HCT116 (cell line): ENCODE results near the gene FGF22. TPM values are rescaled to one million over a fixed set of nuclear protein-coding genes. Genes with fewer than 3 reads are reported as not detected.

Experiments
- ATAC-seq: fragments of 200-7000 bp; cut with Tn5 transposase; 2 replicates; pipeline ENCODE4 v1.9.1; 2020; ENCODE audit warnings: mild to moderate bottlenecking, moderate library complexity
- BruUV-seq: library from RNA; stranded (reverse); fragments of 400-500 nt; replicated peaks from 2 replicates; lab custom pipeline; 2021; lab: Mats Ljungman, UMichigan
- CTCF ChIA-PET: fragments of 300-600 bp; sonication (Branson Sonifier 250); formaldehyde crosslinking; loops from one replicate; lab custom pipeline; 2021; ENCODE audit warnings: antibody characterized with exemption; lab: Charles Lee
- POLR2A ChIA-PET: fragments of 300-600, 350-600 bp; sonication (Branson Sonifier 250); formaldehyde crosslinking; loops from one replicate; lab custom pipeline; 2021; ENCODE audit warnings: antibody characterized with exemption; lab: Charles Lee
- RAD21 ChIA-PET, 2 experiments: fragments of 300-600 bp; sonication (Branson Sonifier 250); formaldehyde crosslinking; loops; one replicate each; lab custom pipeline; 2023; ENCODE audit warnings: low total read pairs in 2 of 2; ENCODE audit not compliant: uncharacterized antibody in 2 of 2, unreplicated experiment in 2 of 2, low non-redundant PET in 1 of 2; lab: Charles Lee
- DNase-seq: peaks from one replicate; pipeline ENCODE4 v3.0.0-alpha.2; 2010; ENCODE audit warnings: low read depth, low spot score
- H2AFZ ChIP-seq: fragments of 200-600 bp; shearing (Covaris generic), sonication (generic); 2 replicates; pipeline ENCODE4 v1.6.1; 2017; ENCODE audit warnings: low read depth, mixed run types, mixed read lengths, antibody characterized with exemption, low read length; ENCODE audit not compliant: poor library complexity, severe bottlenecking
- H3K27ac ChIP-seq: 2 replicates; pipeline ENCODE4 v1.5.1; 2012; ENCODE audit warnings: low read depth, low read length
- H3K27me3 ChIP-seq: fragments of 200-600 bp; sonication (generic); 2 replicates; pipeline ENCODE4 v1.6.1; 2016; ENCODE audit warnings: mixed run types, low read length, mixed read lengths; ENCODE audit not compliant: insufficient read depth
- H3K36me3 ChIP-seq, 2 experiments: fragments of 200-500 bp in 1 of 2; fragments of 200-600 bp in 1 of 2; sonication (Bioruptor generic) in 1 of 2; sonication (generic) in 1 of 2; 2 replicates each; pipeline versions ENCODE4 v1.5.1 to v1.6.1; 2014 to 2016; ENCODE audit warnings: low read length in 2 of 2, inconsistent platforms in 1 of 2, mixed read lengths in 1 of 2, mixed run types in 1 of 2; ENCODE audit not compliant: insufficient read depth in 2 of 2, control insufficient read depth in 1 of 2
- H3K4me1 ChIP-seq, 2 experiments: fragments of 200-600 bp in 1 of 2; sonication (generic) in 1 of 2; 2 replicates each; pipeline versions ENCODE4 v1.5.1 to v1.6.1; 2012 to 2017; ENCODE audit warnings: low read length in 2 of 2, inconsistent platforms in 1 of 2, mild to moderate bottlenecking in 1 of 2, mixed read lengths in 1 of 2, mixed run types in 1 of 2, moderate library complexity in 1 of 2; ENCODE audit not compliant: insufficient read depth in 2 of 2, control insufficient read depth in 1 of 2
- H3K4me2 ChIP-seq: fragments of 200-600 bp; sonication (generic); 2 replicates; pipeline ENCODE4 v1.6.1; 2017; ENCODE audit warnings: mixed run types, low read length, mixed read lengths
- H3K4me3 ChIP-seq, 2 experiments: fragments of 200-600 bp in 1 of 2; sonication (generic) in 1 of 2; replicated peaks in 1 of 2; 2 replicates each; pipeline ENCODE4 v1.5.1; 2011 to 2016; ENCODE audit warnings: low read length in 2 of 2, control low read depth in 1 of 2, low read depth in 1 of 2, mild to moderate bottlenecking in 1 of 2, mixed read lengths in 1 of 2, mixed run types in 1 of 2
- H3K79me2 ChIP-seq: fragments of 200-600 bp; sonication (generic); 2 replicates; pipeline ENCODE4 v1.6.1; 2017; ENCODE audit warnings: mild to moderate bottlenecking, mixed run types, low read length, moderate library complexity, mixed read lengths; ENCODE audit not compliant: insufficient read depth
- H3K9ac ChIP-seq: fragments of 200-600 bp; sonication (generic); 2 replicates; pipeline ENCODE4 v1.6.1; 2016; ENCODE audit warnings: low read length, mixed read lengths
- H3K9me2 ChIP-seq: fragments of 200-600 bp; sonication (generic), shearing (Covaris generic); 2 replicates; pipeline ENCODE4 v1.6.1; 2017; ENCODE audit warnings: mixed run types, mild to moderate bottlenecking, moderate library complexity; ENCODE audit not compliant: insufficient read depth
- H3K9me3 ChIP-seq, 2 experiments: fragments of 200-500 bp in 1 of 2; fragments of 200-600 bp in 1 of 2; sonication (Bioruptor generic) in 1 of 2; sonication (generic) in 1 of 2; 2 replicates each; pipeline ENCODE4 v1.6.1; 2014 to 2017; ENCODE audit warnings: low read length in 2 of 2, mixed read lengths in 2 of 2, inconsistent platforms in 1 of 2, low read depth in 1 of 2, mild to moderate bottlenecking in 1 of 2, mixed run types in 1 of 2, moderate library complexity in 1 of 2; ENCODE audit not compliant: control insufficient read depth in 1 of 2, insufficient read depth in 1 of 2
- H4K20me1 ChIP-seq: fragments of 200-600 bp; sonication (generic), shearing (Covaris generic); 2 replicates; pipeline ENCODE4 v1.6.1; 2017; ENCODE audit warnings: mixed run types, mild to moderate bottlenecking, moderate library complexity; ENCODE audit not compliant: insufficient read depth
- CBX3 ChIP-seq: IDR thresholded peaks from 2 replicates; pipeline ENCODE4 v1.6.1; 2012; ENCODE audit warnings: low read depth
- CEBPB ChIP-seq: IDR thresholded peaks from 2 replicates; pipeline ENCODE4 v1.6.1; 2012; ENCODE audit warnings: low read depth
- EGR1 ChIP-seq: IDR thresholded peaks from 2 replicates; pipeline ENCODE4 v1.6.1; 2012; ENCODE audit warnings: low read depth
- EZH2phosphoT487 ChIP-seq: fragments of 200-600 bp; IDR thresholded peaks from 2 replicates; pipeline ENCODE4 v1.6.1; 2018; ENCODE audit warnings: antibody characterized with exemption, borderline replicate concordance
- FOSL1 ChIP-seq: IDR thresholded peaks from 2 replicates; pipeline ENCODE4 v1.6.1; 2012; ENCODE audit warnings: low read depth
- JUND ChIP-seq: IDR thresholded peaks from 2 replicates; pipeline ENCODE4 v1.6.1; 2012
- POLR2A ChIP-seq: IDR thresholded peaks from 2 replicates; pipeline ENCODE4 v1.7.0; 2011; ENCODE audit warnings: borderline replicate concordance; ENCODE audit not compliant: insufficient read depth, insufficient read length; ENCODE audit errors: extremely low read depth
- POLR2AphosphoS5 ChIP-seq: IDR thresholded peaks from 2 replicates; pipeline ENCODE4 v1.6.1; 2011; ENCODE audit warnings: mild to moderate bottlenecking, low read depth, low read length, moderate library complexity
- RAD21 ChIP-seq: IDR thresholded peaks from 2 replicates; pipeline ENCODE4 v1.6.1; 2012; ENCODE audit warnings: low read depth, mild to moderate bottlenecking
- SIN3A ChIP-seq: IDR thresholded peaks from 2 replicates; pipeline ENCODE4 v1.6.1; 2012; ENCODE audit warnings: low read depth
- SP1 ChIP-seq: IDR thresholded peaks from 2 replicates; pipeline ENCODE4 v1.6.1; 2012; ENCODE audit warnings: low read depth
- TCF7L2 ChIP-seq: IDR thresholded peaks from 2 replicates; pipeline ENCODE4 v1.7.0; 2011; ENCODE audit warnings: borderline replicate concordance, inconsistent platforms; ENCODE audit not compliant: insufficient read depth, insufficient read length; ENCODE audit errors: extremely low read depth
- YY1 ChIP-seq: IDR thresholded peaks from 2 replicates; pipeline ENCODE4 v1.6.1; 2011; ENCODE audit warnings: low read length, low read depth, moderate library complexity, mild to moderate bottlenecking; ENCODE audit not compliant: insufficient replicate concordance; ENCODE audit errors: extremely low read depth
- ZFX ChIP-seq: fragments of 450-650 bp; IDR thresholded peaks from 2 replicates; pipeline ENCODE4 v1.6.1; 2017
- intact Hi-C: fragments of 100-400 bp; cut with micrococcal nuclease; formaldehyde crosslinking; loops from 2 replicates; pipeline ENCODE4 v1.10.0; 2022
- total RNA-seq: library from RNA; stranded (reverse); gene quantifications from one replicate; pipeline ENCODE4 v1.2.1, GENCODE V29; 2021; ENCODE audit not compliant: unreplicated experiment
- TF ChIP-seq, protein P1 (sequence below): IDR thresholded peaks from 2 replicates; pipeline ENCODE4 v1.6.1; 2012
- TF ChIP-seq, protein P2 (sequence below), 3 experiments: fragments of 200-600 bp in 1 of 3; sonication (generic) in 1 of 3; IDR thresholded peaks in 2 of 3; conservative IDR thresholded peaks in 1 of 3; 2 replicates each; pipeline ENCODE4 v1.5.1; 2012 to 2017; ENCODE audit warnings: low read depth in 2 of 3, low read length in 2 of 3, antibody characterized with exemption in 1 of 3, borderline replicate concordance in 1 of 3, control low read depth in 1 of 3, mild to moderate bottlenecking in 1 of 3, mixed read lengths in 1 of 3, mixed run types in 1 of 3, moderate library complexity in 1 of 3; ENCODE audit not compliant: insufficient read depth in 1 of 3

Gene FGF22
- total RNA-seq, 1 experiment from 2014 or later = 1.5 TPM

DNA sequence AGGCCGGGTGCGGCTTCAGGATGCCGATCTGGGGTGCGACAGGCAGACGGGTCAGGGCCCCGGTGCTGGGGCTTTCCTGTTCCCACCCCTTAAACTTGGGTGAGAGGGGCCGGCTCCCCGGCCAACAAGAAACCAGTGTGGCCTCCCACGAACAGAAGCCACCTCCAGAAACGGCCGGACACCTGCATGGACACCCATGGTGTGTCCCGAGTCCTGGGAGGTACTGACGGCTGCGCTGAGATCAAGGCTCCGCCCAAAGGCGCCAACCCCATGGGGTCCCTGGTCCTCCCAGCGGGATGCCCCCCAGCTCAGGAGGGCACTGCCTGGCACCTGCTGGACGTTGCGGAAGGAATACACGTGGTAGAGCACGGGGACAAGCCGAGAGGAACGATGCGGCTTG, 17.9 kb upstream of the FGF22 start:
- no TSS peak for BruUV-seq
- Histone ChIP-seq H3K36me3 (peaks cover 0 to 49% of the 10 kb centered on the region in 2 experiments; a peak in 2 of 4 replicates), H3K4me3 (no peak overlapping the region), H4K20me1 (no peaks in the 10 kb centered on the region), H3K27me3 (no peaks in the 10 kb centered on the region), H2AFZ (no peak overlapping the region), H3K9me2 (no peaks in the 10 kb centered on the region), H3K4me2 (no peak overlapping the region), H3K27ac (no peak overlapping the region), H3K79me2 (no peaks in the 10 kb centered on the region), H3K9me3 (no peaks in the 10 kb centered on the region), H3K4me1 (peaks cover 4 to 21% of the 10 kb centered on the region in 2 experiments; a peak in 3 of 4 replicates), H3K9ac (no peak overlapping the region)
- POLR2A ChIA-PET = no interaction called here
- CTCF ChIA-PET = no interaction called here
- TF ChIP-seq FOSL1 (no peak), ZFX (no peak), RAD21 (no peak), EGR1 (no peak), POLR2AphosphoS5 (no peak), SP1 (no peak)
- TF ChIP-seq, protein P1, sequence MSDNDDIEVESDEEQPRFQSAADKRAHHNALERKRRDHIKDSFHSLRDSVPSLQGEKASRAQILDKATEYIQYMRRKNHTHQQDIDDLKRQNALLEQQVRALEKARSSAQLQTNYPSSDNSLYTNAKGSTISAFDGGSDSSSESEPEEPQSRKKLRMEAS = no peak
- TF ChIP-seq, protein P2, sequence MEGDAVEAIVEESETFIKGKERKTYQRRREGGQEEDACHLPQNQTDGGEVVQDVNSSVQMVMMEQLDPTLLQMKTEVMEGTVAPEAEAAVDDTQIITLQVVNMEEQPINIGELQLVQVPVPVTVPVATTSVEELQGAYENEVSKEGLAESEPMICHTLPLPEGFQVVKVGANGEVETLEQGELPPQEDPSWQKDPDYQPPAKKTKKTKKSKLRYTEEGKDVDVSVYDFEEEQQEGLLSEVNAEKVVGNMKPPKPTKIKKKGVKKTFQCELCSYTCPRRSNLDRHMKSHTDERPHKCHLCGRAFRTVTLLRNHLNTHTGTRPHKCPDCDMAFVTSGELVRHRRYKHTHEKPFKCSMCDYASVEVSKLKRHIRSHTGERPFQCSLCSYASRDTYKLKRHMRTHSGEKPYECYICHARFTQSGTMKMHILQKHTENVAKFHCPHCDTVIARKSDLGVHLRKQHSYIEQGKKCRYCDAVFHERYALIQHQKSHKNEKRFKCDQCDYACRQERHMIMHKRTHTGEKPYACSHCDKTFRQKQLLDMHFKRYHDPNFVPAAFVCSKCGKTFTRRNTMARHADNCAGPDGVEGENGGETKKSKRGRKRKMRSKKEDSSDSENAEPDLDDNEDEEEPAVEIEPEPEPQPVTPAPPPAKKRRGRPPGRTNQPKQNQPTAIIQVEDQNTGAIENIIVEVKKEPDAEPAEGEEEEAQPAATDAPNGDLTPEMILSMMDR (IDR thresholded peaks at IDR 0.05 in 2 of 3, conservative IDR thresholded peaks at IDR 0.05 in 1 of 3; ENCODE audit: borderline replicate concordance in 1 of 3, insufficient read depth in 1 of 3, low read depth in 2 of 3, low read length in 2 of 3) = no peak
- intact Hi-C loops = no loop called here
- ATAC-seq (no peak), DNase-seq (no peak)
- RAD21 ChIA-PET = no interaction called here

DNA sequence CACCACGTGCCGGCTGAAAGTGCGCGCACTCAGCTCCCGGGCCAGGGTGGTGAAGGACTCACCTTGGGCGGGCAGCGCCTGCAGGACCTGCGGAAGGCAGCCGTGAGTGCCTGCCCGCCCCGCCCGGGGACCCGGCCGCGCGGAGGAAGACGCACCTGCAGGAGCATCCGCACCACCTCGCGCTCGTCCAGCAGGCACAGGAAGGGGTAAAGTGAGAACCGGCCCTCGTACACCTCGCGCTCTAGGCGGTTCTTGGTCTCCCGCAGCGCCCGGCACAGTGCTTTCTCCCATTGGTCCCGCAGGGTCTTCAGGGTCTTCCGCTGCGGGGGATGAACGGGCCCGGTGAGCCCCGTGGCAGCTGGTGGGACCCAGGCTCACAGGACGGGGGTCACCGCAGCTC, 17.0 kb upstream of the FGF22 start:
- intact Hi-C loops = no loop called here
- H3K4me2 ChIP-seq = no peak overlapping the region
- no TSS peak for BruUV-seq
- no peak overlapping the region for H2AFZ ChIP-seq
- no peaks in the 10 kb centered on the region for H3K27me3 ChIP-seq
- DNase-seq = no peak
- no peak overlapping the region for H3K4me3 ChIP-seq
- no peak overlapping the region for H3K9ac ChIP-seq
- no peaks in the 10 kb centered on the region for H4K20me1 ChIP-seq
- peaks cover 5% of the 10 kb centered on the region; the same call in 1 of the 2 replicates for H3K79me2 ChIP-seq
- ATAC-seq = no peak
- ChIA-PET CTCF (no interaction called here), RAD21 (no interaction called here), POLR2A (no interaction called here)
- no peaks in the 10 kb centered on the region for H3K9me3 ChIP-seq
- H3K36me3 ChIP-seq = peaks cover 0 to 53% of the 10 kb centered on the region in 2 experiments; a peak in 2 of 4 replicates
- H3K27ac ChIP-seq = no peak overlapping the region
- peaks cover 4 to 21% of the 10 kb centered on the region in 2 experiments; a peak in 3 of 4 replicates for H3K4me1 ChIP-seq
- H3K9me2 ChIP-seq = no peaks in the 10 kb centered on the region
- TF ChIP-seq EZH2phosphoT487 (no peak), SIN3A (no peak), ZFX (no peak), YY1 (no peak), POLR2A (no peak), CBX3 (no peak), CEBPB (no peak), SP1 (no peak), JUND (no peak), POLR2AphosphoS5 (no peak), TCF7L2 (no peak)
- TF ChIP-seq, protein P1 = no peak
- TF ChIP-seq, protein P2 (IDR thresholded peaks at IDR 0.05 in 2 of 3, conservative IDR thresholded peaks at IDR 0.05 in 1 of 3; ENCODE audit: borderline replicate concordance in 1 of 3, insufficient read depth in 1 of 3, low read depth in 2 of 3, low read length in 2 of 3) = no peak
